H1 (cell line): Measurements from ENCODE around the gene NUDT1. TPM values are rescaled to one million over a fixed set of nuclear protein-coding genes. Genes with fewer than 3 reads are reported as not detected.

Source experiments
- CTCF ChIA-PET: fragments of 300-600 bp; sonication (Branson Sonifier 250); formaldehyde crosslinking; loops from one replicate; lab custom pipeline; 2021; ENCODE audit not compliant: partially characterized antibody; lab: Charles Lee
- POLR2A ChIA-PET: fragments of 300-600 bp; sonication (Branson Sonifier 250); formaldehyde crosslinking; loops from one replicate; lab custom pipeline; 2021; ENCODE audit warnings: inconsistent platforms; ENCODE audit not compliant: partially characterized antibody; lab: Charles Lee
- DNase-seq, 2 experiments: peaks; one replicate each; pipeline versions ENCODE4 v3.0.0 to v3.0.0-alpha.2; 2010 to 2022; ENCODE audit warnings: low spot score in 2 of 2, low read depth in 1 of 2, mixed read lengths in 1 of 2
- FAIRE-seq: peaks from 2 replicates; lab custom pipeline; 2011; peaks lifted over from hg19 to GRCh38; lab: Jason Lieb, UNC
- H2AFZ ChIP-seq: 2 replicates; pipeline ENCODE4 v1.8.1; 2012; ENCODE audit warnings: low read length, inconsistent platforms
- H2AK5ac ChIP-seq: 2 replicates; pipeline ENCODE4 v1.6.1; 2013; ENCODE audit warnings: low read depth, low read length
- H2BK120ac ChIP-seq: replicated peaks from 2 replicates; pipeline ENCODE3; 2013; ENCODE audit warnings: low read depth, low read length, inconsistent platforms
- H2BK12ac ChIP-seq: 2 replicates; pipeline ENCODE4 v1.6.1; 2013; ENCODE audit warnings: low read depth, low read length
- H2BK15ac ChIP-seq: 2 replicates; pipeline ENCODE4 v1.6.1; 2013; ENCODE audit warnings: low read length
- H2BK20ac ChIP-seq: 2 replicates; pipeline ENCODE4 v1.6.1; 2013; ENCODE audit warnings: low read length
- H2BK5ac ChIP-seq: 2 replicates; pipeline ENCODE4 v1.6.1; 2013; ENCODE audit warnings: low read depth, low read length
- H3K14ac ChIP-seq: 2 replicates; pipeline ENCODE4 v1.6.1; 2013; ENCODE audit warnings: inconsistent platforms; ENCODE audit not compliant: insufficient read length
- H3K18ac ChIP-seq: 2 replicates; pipeline ENCODE4 v1.6.1; 2013; ENCODE audit warnings: low read length; ENCODE audit errors: extremely low read depth
- H3K23ac ChIP-seq: 2 replicates; pipeline ENCODE4 v1.6.1; 2013; ENCODE audit warnings: inconsistent platforms; ENCODE audit not compliant: insufficient read length
- H3K23me2 ChIP-seq: 2 replicates; pipeline ENCODE4 v1.6.1; 2013; ENCODE audit warnings: low read depth, low read length
- H3K27ac ChIP-seq: 2 replicates; pipeline ENCODE4 v1.6.1; 2011; ENCODE audit warnings: low read depth, low read length, inconsistent platforms
- H3K27me3 ChIP-seq, 4 experiments: replicated peaks in 1 of 4; 1 replicate in 1 of 4; 2 replicates in 3 of 4; pipeline versions ENCODE4 v1.6.1 to v1.8.1; 2011 to 2013; ENCODE audit warnings: low read length in 3 of 4, mild to moderate bottlenecking in 3 of 4, inconsistent platforms in 2 of 4, mixed read lengths in 2 of 4, moderate library complexity in 1 of 4; ENCODE audit not compliant: control insufficient read depth in 3 of 4, insufficient read depth in 3 of 4; ENCODE audit errors: extremely low read depth in 1 of 4
- H3K36me3 ChIP-seq, 4 experiments: 2 replicates each; pipeline versions ENCODE4 v1.6.1 to v1.8.1; 2011 to 2013; ENCODE audit warnings: mild to moderate bottlenecking in 4 of 4, low read length in 3 of 4, moderate library complexity in 2 of 4, control low read depth in 1 of 4, inconsistent platforms in 1 of 4; ENCODE audit not compliant: insufficient read depth in 4 of 4, control insufficient read depth in 2 of 4
- H3K4ac ChIP-seq: replicated peaks from 2 replicates; pipeline ENCODE3; 2013; ENCODE audit warnings: low read length, low read depth, mixed read lengths, inconsistent platforms; ENCODE audit not compliant: insufficient read length
- H3K4me1 ChIP-seq, 4 experiments: replicated peaks in 1 of 4; 1 replicate in 1 of 4; 2 replicates in 3 of 4; pipeline versions ENCODE4 v1.6.1 to v1.8.1; 2011 to 2013; ENCODE audit warnings: low read length in 3 of 4, inconsistent platforms in 2 of 4, mixed read lengths in 1 of 4; ENCODE audit not compliant: insufficient read depth in 4 of 4, control insufficient read depth in 3 of 4
- H3K4me2 ChIP-seq, 2 experiments: 2 replicates each; pipeline versions ENCODE4 v1.6.1 to v1.8.1; 2011 to 2013; ENCODE audit warnings: low read depth in 2 of 2, low read length in 2 of 2, control low read depth in 1 of 2, inconsistent platforms in 1 of 2, mild to moderate bottlenecking in 1 of 2; ENCODE audit not compliant: insufficient read depth in 1 of 2
- H3K4me3 ChIP-seq, 4 experiments: fragments of 200-600, 300-600 bp in 1 of 4; sonication (generic), shearing (Covaris generic), sonication (Bioruptor Twin) in 1 of 4; 2 replicates each; pipeline versions ENCODE4 v1.5.1 to v1.8.1; 2011 to 2016; ENCODE audit warnings: low read length in 4 of 4, low read depth in 3 of 4, control low read depth in 2 of 4, inconsistent platforms in 2 of 4, mild to moderate bottlenecking in 2 of 4, mixed read lengths in 1 of 4, moderate library complexity in 1 of 4; ENCODE audit not compliant: insufficient read depth in 2 of 4; ENCODE audit errors: extremely low read depth in 1 of 4
- H3K56ac ChIP-seq: replicated peaks from 2 replicates; pipeline ENCODE3; 2013; ENCODE audit warnings: low read depth, mild to moderate bottlenecking, mixed read lengths, low read length, inconsistent platforms; ENCODE audit not compliant: insufficient read length
- H3K79me1 ChIP-seq: 2 replicates; pipeline ENCODE4 v1.6.1; 2013; ENCODE audit warnings: low read depth, low read length, control low read depth
- H3K79me2 ChIP-seq, 2 experiments: 2 replicates each; pipeline versions ENCODE4 v1.6.1 to v1.8.1; 2012 to 2013; ENCODE audit warnings: low read length in 2 of 2, mild to moderate bottlenecking in 2 of 2, inconsistent platforms in 1 of 2; ENCODE audit not compliant: insufficient read depth in 2 of 2, control insufficient read depth in 1 of 2
- H3K9ac ChIP-seq, 4 experiments: replicated peaks in 1 of 4; 1 replicate in 1 of 4; 2 replicates in 3 of 4; pipeline versions ENCODE4 v1.6.1 to v1.8.1; 2011 to 2013; ENCODE audit warnings: low read depth in 3 of 4, low read length in 3 of 4, control low read depth in 2 of 4, mild to moderate bottlenecking in 2 of 4, moderate library complexity in 2 of 4, inconsistent platforms in 1 of 4; ENCODE audit errors: extremely low read depth in 1 of 4
- H3K9me3 ChIP-seq, 2 experiments: 2 replicates each; pipeline versions ENCODE4 v1.6.1 to v1.8.1; 2012 to 2013; ENCODE audit warnings: mild to moderate bottlenecking in 2 of 2, moderate library complexity in 2 of 2, control low read depth in 1 of 2, inconsistent platforms in 1 of 2, low read depth in 1 of 2, low read length in 1 of 2, mixed read lengths in 1 of 2; ENCODE audit not compliant: insufficient read depth in 2 of 2
- H4K20me1 ChIP-seq, 2 experiments: replicated peaks in 1 of 2; 2 replicates each; pipeline versions ENCODE3 to v1.8.1; 2011 to 2013; ENCODE audit warnings: inconsistent platforms in 2 of 2, low read length in 2 of 2, mild to moderate bottlenecking in 1 of 2; ENCODE audit not compliant: insufficient read depth in 2 of 2, control insufficient read depth in 1 of 2
- H4K5ac ChIP-seq: 2 replicates; pipeline ENCODE4 v1.6.1; 2013; ENCODE audit warnings: low read length, low read depth, mixed read lengths, inconsistent platforms; ENCODE audit not compliant: insufficient read length
- H4K8ac ChIP-seq: 2 replicates; pipeline ENCODE4 v1.8.0; 2013; ENCODE audit warnings: mild to moderate bottlenecking, moderate library complexity, low read length, inconsistent platforms; ENCODE audit not compliant: insufficient read depth; ENCODE audit errors: extremely low read depth
- H4K91ac ChIP-seq: replicated peaks from 2 replicates; pipeline ENCODE3; 2013; ENCODE audit warnings: low read length, mixed read lengths, inconsistent platforms; ENCODE audit not compliant: insufficient read length
- CBX5 ChIP-seq: fragments of 300-800, 300-1000 bp; sonication (generic); IDR thresholded peaks from 2 replicates; pipeline ENCODE4 v1.7.1; 2016; ENCODE audit warnings: antibody characterized with exemption, low read length, low read depth
- CTBP2 ChIP-seq: IDR thresholded peaks from 2 replicates; pipeline ENCODE4 v1.7.0; 2011; ENCODE audit warnings: borderline replicate concordance, mild to moderate bottlenecking, moderate library complexity, mixed read lengths, low read length; ENCODE audit not compliant: insufficient read depth, insufficient read length
- NANOG ChIP-seq: IDR thresholded peaks from 2 replicates; pipeline ENCODE4 v1.6.1; 2011; ENCODE audit warnings: low read length, low read depth, mild to moderate bottlenecking, inconsistent platforms; ENCODE audit not compliant: insufficient read depth, poor library complexity, severe bottlenecking
- RXRA ChIP-seq: IDR thresholded peaks from 2 replicates; pipeline ENCODE4 v1.6.1; 2011; ENCODE audit warnings: low read depth, mild to moderate bottlenecking, low read length, moderate library complexity; ENCODE audit not compliant: insufficient read depth
- SIN3A ChIP-seq, 2 experiments: IDR thresholded peaks in 1 of 2; conservative IDR thresholded peaks in 1 of 2; 2 replicates each; pipeline ENCODE4 v1.6.1; 2011 to 2012; ENCODE audit warnings: low read length in 2 of 2, improper control_type of control experiment in 1 of 2, low read depth in 1 of 2, mild to moderate bottlenecking in 1 of 2
- ZNF274 ChIP-seq: IDR thresholded peaks from 2 replicates; pipeline ENCODE4 v1.7.0; 2012; ENCODE audit warnings: low read length, borderline replicate concordance; ENCODE audit errors: extremely low read depth
- WGBS, 2 experiments: shearing (Covaris generic) in 1 of 2; methylation state at CpG; one replicate each; pipeline versions ENCODE4 v1.1.6 to v1.1.7; 2013 to 2015; ENCODE audit warnings: low lambda C conversion rate in 2 of 2, mixed read lengths in 2 of 2, inconsistent platforms in 1 of 2, low coverage in 1 of 2, missing lambda C conversion rate in 1 of 2; ENCODE audit not compliant: insufficient replicate concordance in 2 of 2, insufficient coverage in 1 of 2, insufficient read length in 1 of 2; ENCODE audit errors: extremely low coverage in 1 of 2, missing lambda C conversion rate in 1 of 2; 5-methylcytosine and 5-hydroxymethylcytosine counted together
- polyA plus RNA-seq, 7 experiments: library from polyadenylated mRNA; depleted of rRNA in 3 of 7; stranded (reverse) in 5 of 7; unstranded in 2 of 7; fragments of >200 nt in 5 of 7; fragments of 200-250 nt in 2 of 7; gene quantifications; 1 replicate in 5 of 7; 2 replicates in 1 of 7; 4 replicates in 1 of 7; pipeline versions ENCODE4 v1.2.1 to v1.2.3, GENCODE V29; 2011 to 2013; ENCODE audit warnings: missing spikeins in 2 of 7, mixed read lengths in 2 of 7
- total RNA-seq: library from RNA; stranded (reverse); fragmentation: NEBNext Ultra II Directional; extraction: Animal tissue kit (Norgen Biotek cat#: 25700); gene quantifications from 2 replicates; pipeline ENCODE4 v1.2.1, GENCODE V29; 2021

NUDT1 gene
- total and polyA plus RNA-seq, 2 of the 8 experiments (the other 6 are each of a cell fraction or from before 2014, with no cell fraction given): 76.1 to 89.5 TPM

- no peak overlapping the region for H2BK5ac ChIP-seq
- 91% methylated on average over 28 of the region's 31 CpGs; no CpG with 5 or more reads in 1 of the 2 experiments for WGBS, 2 experiments
- POLR2A ChIA-PET: interaction anchor here (0.6 to 1.2 kb wide), 4 partner anchors 11 to 48 kb away, joined by 3 to 4 read pairs (median 3); partner anchors contain the start of gene MAD1L1
Measured at GRCh38 chr7:2201686-2202360, 40.2 kb upstream of the NUDT1 start.

More at GRCh38 chr7:2201686-2202360, 40.2 kb upstream of the NUDT1 start:
- H3K36me3 ChIP-seq: peaks cover 3 to 13% (median 7%) of the 10 kb centered on the region in 4 experiments; a peak in 6 of 8 replicates
- H3K14ac ChIP-seq: no peak overlapping the region
- no peak overlapping the region for H2BK12ac ChIP-seq
- H3K4me3 ChIP-seq: no peak overlapping the region
- H4K8ac ChIP-seq: peak overlapping the region; percentile 3; the same call in 1 of the 2 replicates
- H3K23me2 ChIP-seq: no peaks in the 10 kb centered on the region
- no peaks in the 10 kb centered on the region for H3K27me3 ChIP-seq
- H4K91ac ChIP-seq: no peak overlapping the region
- peaks cover 0 to 3% of the 10 kb centered on the region in 2 experiments; a peak in 1 of 4 replicates for H3K79me2 ChIP-seq
- FAIRE-seq (no peak), DNase-seq (no peak)
- H3K4ac ChIP-seq: no peak overlapping the region
- H3K56ac ChIP-seq: no peak overlapping the region
- H3K4me1 ChIP-seq: no peaks in the 10 kb centered on the region
- peaks cover 4% of the 10 kb centered on the region for H3K79me1 ChIP-seq
- H2BK15ac ChIP-seq: no peak overlapping the region
- no peak overlapping the region for H3K27ac ChIP-seq
- CTCF ChIA-PET: interaction anchor here (0.8 to 2.6 kb wide), 7 partner anchors 10 to 632 kb away, joined by 3 to 8 read pairs (median 3); partner anchors contain the start of gene PSMG3
- TF ChIP-seq NANOG: no peak
- TF ChIP-seq ZNF274: no peak
- TF ChIP-seq RXRA: no peak
- TF ChIP-seq SIN3A (conservative IDR thresholded peaks at IDR 0.05 in 1 of 2, IDR thresholded peaks at IDR 0.05 in 1 of 2; ENCODE audit: low read depth in 1 of 2, low read length in 2 of 2): no peak
- TF ChIP-seq CBX5: no peak
- TF ChIP-seq CTBP2: no peak
- H2BK120ac ChIP-seq: no peak overlapping the region
- no peaks in the 10 kb centered on the region; a peak in 1 of 4 replicates for H3K9me3 ChIP-seq
- no peak overlapping the region for H2AK5ac ChIP-seq
- H3K18ac ChIP-seq: no peak overlapping the region
- no peak overlapping the region for H2BK20ac ChIP-seq
- no peak overlapping the region for H3K23ac ChIP-seq
- H4K5ac ChIP-seq: no peak overlapping the region
- H4K20me1 ChIP-seq: peaks cover 9 to 18% of the 10 kb centered on the region in 2 experiments
- H3K9ac ChIP-seq: no peak overlapping the region
- H2AFZ ChIP-seq: no peak overlapping the region
- no peak overlapping the region for H3K4me2 ChIP-seq
